Loucy (cell line): Measurements from ENCODE around the gene SEC14L1.

Experiments used
- H2AFZ ChIP-seq: fragments of 200-600 bp; sonication (generic); 2 replicates; pipeline ENCODE4 v1.6.0; 2016; ENCODE audit warnings: antibody characterized with exemption, mild to moderate bottlenecking, low read length, moderate library complexity
- H3F3A ChIP-seq: fragments of 200-600 bp; 2 replicates; pipeline ENCODE4 v1.6.0; 2016; ENCODE audit warnings: antibody characterized with exemption, low read depth, mild to moderate bottlenecking
- H3K27me3 ChIP-seq: fragments of 200-600 bp; sonication (generic); 2 replicates; pipeline ENCODE4 v1.6.1; 2014; ENCODE audit warnings: low read length, mild to moderate bottlenecking; ENCODE audit not compliant: insufficient read depth, poor library complexity, severe bottlenecking
- H3K36me3 ChIP-seq: fragments of 200-600 bp; sonication (generic); 2 replicates; pipeline ENCODE4 v1.6.1; 2016; ENCODE audit warnings: low read length; ENCODE audit not compliant: insufficient read depth
- H3K4me1 ChIP-seq: fragments of 200-600 bp; sonication (generic); 2 replicates; pipeline ENCODE4 v1.5.1; 2014; ENCODE audit warnings: low read length, mild to moderate bottlenecking; ENCODE audit not compliant: insufficient read depth, poor library complexity, severe bottlenecking
- H3K4me2 ChIP-seq: fragments of 200-600 bp; sonication (generic); 2 replicates; pipeline ENCODE4 v1.6.0; 2014; ENCODE audit warnings: antibody characterized with exemption, low read length, low read depth, mild to moderate bottlenecking; ENCODE audit not compliant: poor library complexity, severe bottlenecking
- H3K4me3 ChIP-seq: fragments of 200-600 bp; sonication (generic); 2 replicates; pipeline ENCODE4 v1.5.1; 2014; ENCODE audit warnings: low read length, mild to moderate bottlenecking, mixed read lengths; ENCODE audit not compliant: poor library complexity, severe bottlenecking
- H3K79me2 ChIP-seq: fragments of 200-600 bp; sonication (generic); 2 replicates; pipeline ENCODE4 v1.6.1; 2014; ENCODE audit warnings: low read length; ENCODE audit not compliant: insufficient read depth
- H3K9ac ChIP-seq: fragments of 200-600 bp; sonication (generic); 2 replicates; pipeline ENCODE4 v1.6.0; 2014; ENCODE audit warnings: mild to moderate bottlenecking, low read depth, low read length, moderate library complexity; ENCODE audit not compliant: poor library complexity, severe bottlenecking
- H3K9me2 ChIP-seq: fragments of 200-600 bp; sonication (generic); replicated peaks from 2 replicates; pipeline ENCODE4 v1.6.1; 2016; ENCODE audit warnings: low read depth, low read length, mixed read lengths
- H3K9me3 ChIP-seq: fragments of 200-600 bp; sonication (generic); 2 replicates; pipeline ENCODE4 v1.6.1; 2014; ENCODE audit warnings: mild to moderate bottlenecking, antibody characterized with exemption, low read length, low read depth; ENCODE audit not compliant: insufficient read depth
- H4K20me1 ChIP-seq: fragments of 200-600 bp; sonication (generic); 2 replicates; pipeline ENCODE4 v1.6.0; 2014; ENCODE audit warnings: antibody characterized with exemption, low read length, mild to moderate bottlenecking; ENCODE audit not compliant: insufficient read depth, poor library complexity, severe bottlenecking
- EZH2phosphoT487 ChIP-seq: fragments of 200-600 bp; IDR thresholded peaks from 2 replicates; pipeline ENCODE4 v1.6.1; 2018; ENCODE audit warnings: antibody characterized with exemption, mild to moderate bottlenecking, moderate library complexity, borderline replicate concordance
- TF ChIP-seq, protein P1 (sequence below): fragments of 200-600 bp; sonication (generic); conservative IDR thresholded peaks from 2 replicates; pipeline ENCODE4 v1.5.1; 2014; ENCODE audit warnings: mild to moderate bottlenecking, antibody characterized with exemption, low read length

The SEC14L1 gene

DNA sequence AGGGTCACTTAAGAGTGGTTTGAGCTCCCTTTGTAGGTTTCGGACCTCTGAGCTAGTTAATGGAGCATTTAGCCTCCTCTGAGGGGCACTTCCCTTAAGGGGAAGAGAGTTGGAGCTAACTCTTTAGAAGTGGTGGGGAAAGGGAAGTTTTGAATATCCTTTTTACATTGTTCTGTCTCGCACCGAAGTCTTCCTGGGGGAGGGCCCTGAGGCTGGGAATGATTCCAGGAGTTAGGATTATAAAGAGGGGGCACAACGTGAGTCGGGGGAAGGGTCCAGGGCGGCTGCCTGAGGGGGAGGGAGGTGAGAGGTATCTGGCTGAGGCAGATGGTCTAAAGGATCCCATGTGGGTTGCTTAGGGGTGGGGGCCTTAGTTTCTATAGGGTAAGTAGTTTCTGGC, 32.3 kb downstream of the SEC14L1 start:
- H3K9me2 ChIP-seq, result no peaks in the 10 kb centered on the region
- H3K4me2 ChIP-seq, result no peak overlapping the region
- no peaks in the 10 kb centered on the region for H4K20me1 ChIP-seq
- no peaks in the 10 kb centered on the region for H3F3A ChIP-seq
- peaks cover 71% of the 10 kb centered on the region for H3K79me2 ChIP-seq
- peaks cover 12% of the 10 kb centered on the region; the same call in 1 of the 2 replicates for H3K36me3 ChIP-seq
- H3K9ac ChIP-seq, result no peak overlapping the region
- no peak overlapping the region for H3K4me3 ChIP-seq
- no peak overlapping the region for H2AFZ ChIP-seq
- TF ChIP-seq, protein P1, sequence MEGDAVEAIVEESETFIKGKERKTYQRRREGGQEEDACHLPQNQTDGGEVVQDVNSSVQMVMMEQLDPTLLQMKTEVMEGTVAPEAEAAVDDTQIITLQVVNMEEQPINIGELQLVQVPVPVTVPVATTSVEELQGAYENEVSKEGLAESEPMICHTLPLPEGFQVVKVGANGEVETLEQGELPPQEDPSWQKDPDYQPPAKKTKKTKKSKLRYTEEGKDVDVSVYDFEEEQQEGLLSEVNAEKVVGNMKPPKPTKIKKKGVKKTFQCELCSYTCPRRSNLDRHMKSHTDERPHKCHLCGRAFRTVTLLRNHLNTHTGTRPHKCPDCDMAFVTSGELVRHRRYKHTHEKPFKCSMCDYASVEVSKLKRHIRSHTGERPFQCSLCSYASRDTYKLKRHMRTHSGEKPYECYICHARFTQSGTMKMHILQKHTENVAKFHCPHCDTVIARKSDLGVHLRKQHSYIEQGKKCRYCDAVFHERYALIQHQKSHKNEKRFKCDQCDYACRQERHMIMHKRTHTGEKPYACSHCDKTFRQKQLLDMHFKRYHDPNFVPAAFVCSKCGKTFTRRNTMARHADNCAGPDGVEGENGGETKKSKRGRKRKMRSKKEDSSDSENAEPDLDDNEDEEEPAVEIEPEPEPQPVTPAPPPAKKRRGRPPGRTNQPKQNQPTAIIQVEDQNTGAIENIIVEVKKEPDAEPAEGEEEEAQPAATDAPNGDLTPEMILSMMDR, result no peak
- no peak for TF ChIP-seq EZH2phosphoT487
- H3K4me1 ChIP-seq, result no peaks in the 10 kb centered on the region
- H3K27me3 ChIP-seq, result no peaks in the 10 kb centered on the region
- peaks cover 15% of the 10 kb centered on the region; the same call in 1 of the 2 replicates for H3K9me3 ChIP-seq

DNA sequence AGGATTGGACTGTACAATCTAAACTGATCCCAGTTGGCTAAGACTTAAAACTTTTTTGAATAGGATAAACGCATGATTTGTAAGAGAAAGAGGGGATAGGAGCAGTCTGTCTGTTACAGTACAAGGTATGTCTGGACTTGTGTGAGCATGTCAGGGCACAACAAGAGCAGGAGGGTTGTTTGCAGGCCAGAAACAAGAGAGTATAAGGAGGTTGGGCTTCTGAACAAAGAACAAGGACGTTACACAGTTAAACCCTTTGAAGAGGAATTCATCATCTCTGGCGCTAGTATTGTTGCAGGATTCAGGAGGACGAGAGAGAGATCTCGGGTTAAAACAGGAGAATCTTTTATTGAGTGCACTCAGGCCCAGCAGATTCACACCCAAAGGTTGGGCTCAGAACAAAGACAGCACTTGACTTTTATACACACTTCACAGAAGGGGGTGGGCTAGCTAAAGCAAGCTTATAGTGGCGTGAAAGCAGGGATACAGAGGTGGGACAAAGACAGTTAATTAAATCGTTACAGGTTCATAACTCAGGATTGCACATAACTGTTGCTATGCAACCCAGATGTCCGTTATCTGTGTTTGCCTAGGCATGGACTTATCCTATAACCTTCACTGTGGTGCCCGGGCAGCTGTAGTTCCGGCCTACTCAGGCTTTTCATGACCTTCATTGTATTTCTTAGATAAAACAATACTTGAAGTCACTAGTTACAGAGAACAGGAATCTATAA, 34.3 kb downstream of the SEC14L1 start:
- H3K79me2 ChIP-seq, result peaks cover 65% of the 10 kb centered on the region
- TF ChIP-seq EZH2phosphoT487, result no peak
- TF ChIP-seq, protein P1, result no peak
- H3K36me3 ChIP-seq, result peaks cover 12% of the 10 kb centered on the region; the same call in 1 of the 2 replicates
- no peaks in the 10 kb centered on the region for H3K9me2 ChIP-seq
- H2AFZ ChIP-seq, result no peak overlapping the region
- no peak overlapping the region for H3K4me3 ChIP-seq
- no peaks in the 10 kb centered on the region for H3K27me3 ChIP-seq
- H3K4me1 ChIP-seq, result no peaks in the 10 kb centered on the region
- H3K9ac ChIP-seq, result no peak overlapping the region
- H3K4me2 ChIP-seq, result no peak overlapping the region
- H3K9me3 ChIP-seq, result peaks cover 10% of the 10 kb centered on the region; the same call in 1 of the 2 replicates
- no peaks in the 10 kb centered on the region for H3F3A ChIP-seq
- H4K20me1 ChIP-seq, result no peaks in the 10 kb centered on the region

DNA sequence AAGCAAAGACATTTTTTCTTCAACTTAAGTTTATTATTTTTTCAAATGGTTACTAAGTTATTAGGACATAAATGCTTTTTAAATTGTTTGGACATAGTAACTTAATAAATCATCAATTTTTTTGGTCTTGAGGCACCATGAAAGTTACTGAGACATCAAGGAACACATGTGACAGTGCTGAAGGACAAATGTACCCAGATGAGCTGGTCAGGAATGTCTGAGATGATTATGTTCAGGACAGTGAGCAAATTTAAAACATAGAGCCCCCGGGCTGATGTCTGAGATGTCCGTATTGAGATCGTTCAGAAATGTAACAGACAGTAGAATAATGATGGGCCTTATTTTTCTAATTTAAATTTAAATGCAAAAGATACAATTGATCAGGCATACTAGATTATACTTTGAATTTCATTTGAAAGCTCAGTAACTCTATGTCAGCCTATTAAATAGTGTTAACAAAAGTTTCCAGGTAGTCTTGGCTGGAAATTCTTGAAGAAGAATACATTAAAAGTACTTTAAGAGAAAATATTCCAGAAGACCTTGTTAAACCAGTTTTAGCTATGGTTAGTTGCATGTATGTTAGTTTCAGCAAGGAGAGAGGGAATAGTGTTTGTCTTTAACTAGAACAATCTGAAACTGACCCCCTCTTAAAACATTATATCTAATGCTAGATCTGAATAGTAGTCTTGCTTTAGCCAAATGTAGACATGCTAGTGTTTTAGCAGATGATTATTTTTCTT, 36.4 kb downstream of the SEC14L1 start:
- no peaks in the 10 kb centered on the region for H4K20me1 ChIP-seq
- H3K36me3 ChIP-seq, result peaks cover 12% of the 10 kb centered on the region; the same call in 1 of the 2 replicates
- H3K4me1 ChIP-seq, result peaks cover 7% of the 10 kb centered on the region
- H3K4me3 ChIP-seq, result no peak overlapping the region
- H3K9me3 ChIP-seq, result peaks cover 10% of the 10 kb centered on the region; the same call in 1 of the 2 replicates
- TF ChIP-seq, protein P1, result no peak
- no peak for TF ChIP-seq EZH2phosphoT487
- H3K27me3 ChIP-seq, result no peaks in the 10 kb centered on the region
- no peaks in the 10 kb centered on the region for H3K9me2 ChIP-seq
- no peak overlapping the region for H3K4me2 ChIP-seq
- H3F3A ChIP-seq, result no peaks in the 10 kb centered on the region
- no peak overlapping the region for H3K9ac ChIP-seq
- peaks cover 66% of the 10 kb centered on the region for H3K79me2 ChIP-seq
- H2AFZ ChIP-seq, result no peak overlapping the region
